DND-41 (cell line): Measurements from ENCODE around the gene NUBP2.

Experiments
- ATAC-seq: fragments of 200-7000 bp; cut with Tn5 transposase; 3 replicates; pipeline ENCODE4 v1.9.1; 2021; ENCODE audit warnings: low read depth; ENCODE audit not compliant: insufficient read depth
- DNase-seq: peaks from one replicate; pipeline ENCODE4 v3.0.0-alpha.2; 2020
- H2AFZ ChIP-seq: 2 replicates; pipeline ENCODE4 v1.6.0; 2012; ENCODE audit warnings: low read depth, low read length
- H3K27ac ChIP-seq: 2 replicates; pipeline ENCODE4 v1.5.1; 2012; ENCODE audit warnings: low read length, inconsistent platforms
- H3K27me3 ChIP-seq: fragments of 200-600 bp; sonication (generic); 2 replicates; pipeline ENCODE4 v1.6.0; 2012; ENCODE audit warnings: low read length, mild to moderate bottlenecking, inconsistent platforms; ENCODE audit not compliant: insufficient read depth, poor library complexity
- H3K36me3 ChIP-seq: 2 replicates; pipeline ENCODE4 v1.5.1; 2012; ENCODE audit warnings: low read length, inconsistent platforms; ENCODE audit not compliant: insufficient read depth
- H3K4me1 ChIP-seq: 2 replicates; pipeline ENCODE4 v1.5.1; 2012; ENCODE audit warnings: mild to moderate bottlenecking, low read length; ENCODE audit not compliant: insufficient read depth
- H3K4me2 ChIP-seq: 2 replicates; pipeline ENCODE4 v1.6.0; 2012; ENCODE audit warnings: mild to moderate bottlenecking, moderate library complexity, low read length, inconsistent platforms; ENCODE audit not compliant: insufficient read depth
- H3K4me3 ChIP-seq, 2 experiments: fragments of 200-600 bp in 1 of 2; shearing (Covaris generic) in 1 of 2; 2 replicates each; pipeline ENCODE4 v1.5.1; 2012 to 2016; ENCODE audit warnings: inconsistent platforms in 2 of 2, low read length in 2 of 2, mild to moderate bottlenecking in 2 of 2, low read depth in 1 of 2, moderate library complexity in 1 of 2
- H3K79me2 ChIP-seq: 2 replicates; pipeline ENCODE4 v1.6.0; 2012; ENCODE audit warnings: low read length, inconsistent platforms; ENCODE audit not compliant: insufficient read depth
- H3K9ac ChIP-seq: 2 replicates; pipeline ENCODE4 v1.6.0; 2012; ENCODE audit warnings: low read depth, mild to moderate bottlenecking, inconsistent platforms, low read length, moderate library complexity
- H3K9me3 ChIP-seq: 2 replicates; pipeline ENCODE4 v1.5.1; 2012; ENCODE audit warnings: low read length, moderate library complexity, mild to moderate bottlenecking, inconsistent platforms; ENCODE audit not compliant: insufficient read depth, severe bottlenecking
- H4K20me1 ChIP-seq: 2 replicates; pipeline ENCODE4 v1.6.0; 2012; ENCODE audit warnings: low read length; ENCODE audit not compliant: insufficient read depth
- EZH2 ChIP-seq: IDR thresholded peaks from 3 replicates; pipeline ENCODE4 v1.6.1; 2012; ENCODE audit warnings: borderline replicate concordance, low read depth, mild to moderate bottlenecking, moderate library complexity, low read length, inconsistent platforms; ENCODE audit not compliant: severe bottlenecking
- TF ChIP-seq, protein P1 (sequence below): IDR thresholded peaks from 2 replicates; pipeline ENCODE4 v1.5.1; 2012; ENCODE audit warnings: borderline replicate concordance, low read length, moderate library complexity, mild to moderate bottlenecking; ENCODE audit not compliant: poor library complexity, severe bottlenecking; ENCODE audit errors: extremely low read depth

NUBP2 gene

GRCh38 chr16:1779741-1780676, 2.8 kb upstream of the NUBP2 start:
- no peak overlapping the region for H3K4me3 ChIP-seq
- H3K4me2 ChIP-seq = peak overlapping the region; percentile 95

DNA sequence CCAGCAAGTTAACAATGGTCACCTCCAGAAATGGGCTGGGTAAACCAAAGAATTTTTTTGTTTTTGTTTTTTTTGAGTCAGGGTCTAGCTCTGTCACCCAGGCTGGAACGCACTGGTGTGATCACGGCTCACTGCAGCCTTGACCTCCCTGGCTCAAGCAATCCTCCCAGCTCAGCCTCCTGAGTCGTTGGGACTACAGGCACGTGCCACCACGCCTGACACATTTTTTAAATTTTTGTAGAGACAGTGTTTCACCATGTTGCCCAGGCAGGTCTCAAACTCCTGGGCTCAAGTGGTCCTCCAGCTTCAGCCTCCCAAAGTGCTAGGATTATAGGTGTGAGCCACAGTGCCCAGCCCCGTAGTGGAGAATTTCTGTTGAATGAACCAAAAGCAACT, 2.1 kb upstream of the NUBP2 start:
- TF ChIP-seq EZH2 = no peak
- TF ChIP-seq, protein P1, sequence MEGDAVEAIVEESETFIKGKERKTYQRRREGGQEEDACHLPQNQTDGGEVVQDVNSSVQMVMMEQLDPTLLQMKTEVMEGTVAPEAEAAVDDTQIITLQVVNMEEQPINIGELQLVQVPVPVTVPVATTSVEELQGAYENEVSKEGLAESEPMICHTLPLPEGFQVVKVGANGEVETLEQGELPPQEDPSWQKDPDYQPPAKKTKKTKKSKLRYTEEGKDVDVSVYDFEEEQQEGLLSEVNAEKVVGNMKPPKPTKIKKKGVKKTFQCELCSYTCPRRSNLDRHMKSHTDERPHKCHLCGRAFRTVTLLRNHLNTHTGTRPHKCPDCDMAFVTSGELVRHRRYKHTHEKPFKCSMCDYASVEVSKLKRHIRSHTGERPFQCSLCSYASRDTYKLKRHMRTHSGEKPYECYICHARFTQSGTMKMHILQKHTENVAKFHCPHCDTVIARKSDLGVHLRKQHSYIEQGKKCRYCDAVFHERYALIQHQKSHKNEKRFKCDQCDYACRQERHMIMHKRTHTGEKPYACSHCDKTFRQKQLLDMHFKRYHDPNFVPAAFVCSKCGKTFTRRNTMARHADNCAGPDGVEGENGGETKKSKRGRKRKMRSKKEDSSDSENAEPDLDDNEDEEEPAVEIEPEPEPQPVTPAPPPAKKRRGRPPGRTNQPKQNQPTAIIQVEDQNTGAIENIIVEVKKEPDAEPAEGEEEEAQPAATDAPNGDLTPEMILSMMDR = no peak
- peaks cover 45% of the 10 kb centered on the region for H3K4me1 ChIP-seq
- H4K20me1 ChIP-seq = peaks cover 74% of the 10 kb centered on the region
- H3K9me3 ChIP-seq = no peaks in the 10 kb centered on the region
- no peaks in the 10 kb centered on the region for H3K27me3 ChIP-seq
- H3K4me3 ChIP-seq = peak overlapping the region in 1 of 2 experiments; percentile 83; a peak in 2 of 4 replicates
- no peak overlapping the region; the same call in 1 of the 2 replicates for H3K27ac ChIP-seq
- peaks cover 68% of the 10 kb centered on the region for H3K36me3 ChIP-seq
- H2AFZ ChIP-seq = no peak overlapping the region
- ATAC-seq (no peak), DNase-seq (no peak)
- H3K79me2 ChIP-seq = peaks cover 66% of the 10 kb centered on the region
- peak overlapping the region; percentile 95 for H3K4me2 ChIP-seq
- peak overlapping the region; percentile 83; the same call in 1 of the 2 replicates for H3K9ac ChIP-seq

More at GRCh38 chr16:1779741-1780676, 2.8 kb upstream of the NUBP2 start:
- Histone ChIP-seq H3K27me3 (no peaks in the 10 kb centered on the region), H3K4me1 (peaks cover 44% of the 10 kb centered on the region), H4K20me1 (peaks cover 74% of the 10 kb centered on the region), H3K27ac (no peak overlapping the region), H3K36me3 (peaks cover 68% of the 10 kb centered on the region), H3K9ac (peak overlapping the region; percentile 17; the same call in 1 of the 2 replicates), H2AFZ (no peak overlapping the region), H3K79me2 (peaks cover 66% of the 10 kb centered on the region), H3K9me3 (no peaks in the 10 kb centered on the region)
- DNase-seq = no peak
- TF ChIP-seq, protein P1 = no peak
- TF ChIP-seq EZH2 = no peak
- ATAC-seq = no peak

- peaks cover 48% of the 10 kb centered on the region for H3K4me1 ChIP-seq
- DNase-seq (no peak), ATAC-seq (no peak)
- no peak overlapping the region for H2AFZ ChIP-seq
- no peaks in the 10 kb centered on the region for H3K27me3 ChIP-seq
- H3K9ac ChIP-seq = peak overlapping the region; percentile 83
- H3K9me3 ChIP-seq = no peaks in the 10 kb centered on the region
- TF ChIP-seq, protein P1 = no peak
- no peak for TF ChIP-seq EZH2
- peak overlapping the region; percentile 83 to 97; a peak in 3 of 4 replicates for H3K4me3 ChIP-seq
- H3K4me2 ChIP-seq = peak overlapping the region; percentile 95
- peak overlapping the region; percentile 64; the same call in 1 of the 2 replicates for H3K27ac ChIP-seq
- peaks cover 71% of the 10 kb centered on the region for H3K79me2 ChIP-seq
- peaks cover 68% of the 10 kb centered on the region for H3K36me3 ChIP-seq
- H4K20me1 ChIP-seq = peaks cover 74% of the 10 kb centered on the region
These were observed 1.5 kb upstream of the NUBP2 start for GRCh38 chr16:1781254-1781653.
